Vagina (tissue), 2 donors: Measurements from ENCODE around the gene MMUT. TPM values are rescaled to one million over a fixed set of nuclear protein-coding genes. Genes with fewer than 3 reads are reported as not detected.

ENCODE experiments used
- DNase-seq, 2 donors: peaks; one replicate each; pipeline ENCODE4 v3.0.0-alpha.2; 2017; ENCODE audit errors: extremely low spot score in 2 of 2
- H3K27ac ChIP-seq: fragments of 200-600 bp; sonication (generic); one replicate; pipeline ENCODE4 v1.5.1; 2019
- H3K27me3 ChIP-seq: fragments of 200-600 bp; sonication (generic); one replicate; pipeline ENCODE4 v1.5.1; 2019
- H3K36me3 ChIP-seq, 2 donors: fragments of 200-600 bp; sonication (generic); one replicate each; pipeline ENCODE4 v1.5.1; 2017 to 2019
- H3K4me1 ChIP-seq: fragments of 200-600 bp; sonication (generic); one replicate; pipeline ENCODE4 v1.5.1; 2019
- H3K4me3 ChIP-seq, 2 donors: fragments of 200-600 bp; sonication (generic); 1 replicate in 1 of 2; 2 replicates in 1 of 2; pipeline ENCODE4 v1.5.1; 2016 to 2019
- H3K9me3 ChIP-seq: fragments of 200-600 bp; sonication (generic); one replicate; pipeline ENCODE4 v1.5.1; 2019
- CTCF ChIP-seq, 3 experiments: fragments of 450-650 bp in 2 of 3; fragments of 200-600 bp in 1 of 3; sonication (generic) in 1 of 3; IDR thresholded peaks; one replicate each; pipeline ENCODE4 v1.5.1; 2017 to 2019; ENCODE audit warnings: antibody characterized with exemption in 3 of 3, mild to moderate bottlenecking in 2 of 3, moderate library complexity in 2 of 3
- POLR2A ChIP-seq, 2 donors: fragments of 450-650 bp; IDR thresholded peaks; one replicate each; pipeline ENCODE4 v1.6.1; 2017; ENCODE audit warnings: antibody characterized with exemption in 2 of 2, mild to moderate bottlenecking in 2 of 2, moderate library complexity in 2 of 2
- POLR2AphosphoS5 ChIP-seq, 2 donors: sonication (generic); formaldehyde crosslinking; IDR thresholded peaks; one replicate each; pipeline ENCODE4 v1.9.0; 2017; ENCODE audit warnings: antibody characterized with exemption in 2 of 2, mild to moderate bottlenecking in 2 of 2, low read depth in 1 of 2; ENCODE audit not compliant: insufficient read depth in 1 of 2
- intact Hi-C: fragments of 100-400 bp; cut with DNase I; formaldehyde crosslinking; loops from one replicate; pipeline ENCODE4 v1.15.1; 2023
- total RNA-seq: library from RNA; depleted of rRNA; stranded (reverse); fragments of >200 nt; gene quantifications from one replicate; pipeline ENCODE4 v1.2.3, GENCODE V29; 2016

Gene MMUT
- total RNA-seq, 1 donor from 2014 or later: 11.0 TPM

- no peak for DNase-seq
- intact Hi-C loops: no loop called here
- Histone ChIP-seq H3K36me3 (no peaks in the 10 kb centered on the region), H3K27me3 (no peaks in the 10 kb centered on the region), H3K4me3 (no peak overlapping the region), H3K27ac (no peak overlapping the region), H3K4me1 (no peaks in the 10 kb centered on the region), H3K9me3 (no peaks in the 10 kb centered on the region)
- TF ChIP-seq POLR2AphosphoS5 (IDR thresholded peaks at IDR 0.05; ENCODE audit: insufficient read depth in 1 of 2, low read depth in 1 of 2) (no peak), POLR2A (IDR thresholded peaks at IDR 0.05) (no peak), CTCF (IDR thresholded peaks at IDR 0.05) (no peak)
These were observed 39.2 kb downstream of the MMUT start for GRCh38 chr6:49423817-49424216.

GRCh38 chr6:49416195-49416594 is 46.9 kb downstream of the MMUT start:
- TF ChIP-seq POLR2A (IDR thresholded peaks at IDR 0.05): no peak
- no peaks in the 10 kb centered on the region for H3K9me3 ChIP-seq
- no peak for DNase-seq
- no peaks in the 10 kb centered on the region for H3K36me3 ChIP-seq
- H3K4me1 ChIP-seq: no peaks in the 10 kb centered on the region
- H3K27ac ChIP-seq: no peak overlapping the region
- intact Hi-C loops: no loop called here
- H3K27me3 ChIP-seq: no peaks in the 10 kb centered on the region
- no peak overlapping the region for H3K4me3 ChIP-seq

GRCh38 chr6:49415358-49415757 is 47.7 kb downstream of the MMUT start:
- H3K27me3 ChIP-seq: no peaks in the 10 kb centered on the region
- no peak overlapping the region for H3K27ac ChIP-seq

GRCh38 chr6:49410564-49410963 is 52.5 kb downstream of the MMUT start:
- H3K27me3 ChIP-seq: no peaks in the 10 kb centered on the region
- no peak for TF ChIP-seq POLR2AphosphoS5 (IDR thresholded peaks at IDR 0.05; ENCODE audit: insufficient read depth in 1 of 2, low read depth in 1 of 2)
- H3K27ac ChIP-seq: no peak overlapping the region
- no peak overlapping the region for H3K4me3 ChIP-seq
- DNase-seq: no peak
- intact Hi-C loops: no loop called here
- no peaks in the 10 kb centered on the region for H3K36me3 ChIP-seq
- H3K4me1 ChIP-seq: no peaks in the 10 kb centered on the region
- no peaks in the 10 kb centered on the region for H3K9me3 ChIP-seq

More at GRCh38 chr6:49415358-49415757, 47.7 kb downstream of the MMUT start:
- intact Hi-C loops: no loop called here
- DNase-seq: no peak
- no peaks in the 10 kb centered on the region for H3K36me3 ChIP-seq
- TF ChIP-seq POLR2A (IDR thresholded peaks at IDR 0.05) (no peak), POLR2AphosphoS5 (IDR thresholded peaks at IDR 0.05; ENCODE audit: insufficient read depth in 1 of 2, low read depth in 1 of 2) (no peak), CTCF (IDR thresholded peaks at IDR 0.05) (no peak)
- H3K9me3 ChIP-seq: no peaks in the 10 kb centered on the region
- H3K4me1 ChIP-seq: no peaks in the 10 kb centered on the region
- H3K4me3 ChIP-seq: no peak overlapping the region

GRCh38 chr6:49409951-49410542 is 53.0 kb downstream of the MMUT start:
- Histone ChIP-seq H3K36me3 (no peaks in the 10 kb centered on the region), H3K27me3 (no peaks in the 10 kb centered on the region), H3K4me1 (no peaks in the 10 kb centered on the region), H3K9me3 (no peaks in the 10 kb centered on the region), H3K27ac (no peak overlapping the region), H3K4me3 (no peak overlapping the region)
- TF ChIP-seq POLR2AphosphoS5 (IDR thresholded peaks at IDR 0.05; ENCODE audit: insufficient read depth in 1 of 2, low read depth in 1 of 2) (no peak), CTCF (IDR thresholded peaks at IDR 0.05) (peak; percentile 41 to 72 (median 57)), POLR2A (IDR thresholded peaks at IDR 0.05) (no peak)
- no peak for DNase-seq
- intact Hi-C loops: no loop called here

GRCh38 chr6:49406250-49406970 is 56.6 kb downstream of the MMUT start:
- no peaks in the 10 kb centered on the region for H3K4me1 ChIP-seq
- H3K27me3 ChIP-seq: no peaks in the 10 kb centered on the region
- intact Hi-C loops: no loop called here
- no peak overlapping the region for H3K4me3 ChIP-seq
- no peak for DNase-seq
- H3K36me3 ChIP-seq: no peaks in the 10 kb centered on the region
- TF ChIP-seq POLR2AphosphoS5 (IDR thresholded peaks at IDR 0.05; ENCODE audit: insufficient read depth in 1 of 2, low read depth in 1 of 2): no peak
- TF ChIP-seq POLR2A (IDR thresholded peaks at IDR 0.05): no peak
- no peak for TF ChIP-seq CTCF (IDR thresholded peaks at IDR 0.05)
- H3K27ac ChIP-seq: no peak overlapping the region
- H3K9me3 ChIP-seq: no peaks in the 10 kb centered on the region
